H1 (cell line): Measurements from ENCODE around the gene PRKAR1B. TPM values are rescaled to one million over a fixed set of nuclear protein-coding genes. Genes with fewer than 3 reads are reported as not detected.

Experiments used
- CTCF ChIA-PET: fragments of 300-600 bp; sonication (Branson Sonifier 250); formaldehyde crosslinking; loops from one replicate; lab custom pipeline; 2021; ENCODE audit not compliant: partially characterized antibody; lab: Charles Lee
- POLR2A ChIA-PET: fragments of 300-600 bp; sonication (Branson Sonifier 250); formaldehyde crosslinking; loops from one replicate; lab custom pipeline; 2021; ENCODE audit warnings: inconsistent platforms; ENCODE audit not compliant: partially characterized antibody; lab: Charles Lee
- DNase-seq, 2 experiments: peaks; one replicate each; pipeline versions ENCODE4 v3.0.0 to v3.0.0-alpha.2; 2010 to 2022; ENCODE audit warnings: low spot score in 2 of 2, low read depth in 1 of 2, mixed read lengths in 1 of 2
- FAIRE-seq: peaks from 2 replicates; lab custom pipeline; 2011; peaks lifted over from hg19 to GRCh38; lab: Jason Lieb, UNC
- H2AFZ ChIP-seq: 2 replicates; pipeline ENCODE4 v1.8.1; 2012; ENCODE audit warnings: low read length, inconsistent platforms
- H2AK5ac ChIP-seq: 2 replicates; pipeline ENCODE4 v1.6.1; 2013; ENCODE audit warnings: low read depth, low read length
- H2BK120ac ChIP-seq: replicated peaks from 2 replicates; pipeline ENCODE3; 2013; ENCODE audit warnings: low read depth, low read length, inconsistent platforms
- H2BK12ac ChIP-seq: 2 replicates; pipeline ENCODE4 v1.6.1; 2013; ENCODE audit warnings: low read depth, low read length
- H2BK15ac ChIP-seq: 2 replicates; pipeline ENCODE4 v1.6.1; 2013; ENCODE audit warnings: low read length
- H2BK20ac ChIP-seq: 2 replicates; pipeline ENCODE4 v1.6.1; 2013; ENCODE audit warnings: low read length
- H2BK5ac ChIP-seq: 2 replicates; pipeline ENCODE4 v1.6.1; 2013; ENCODE audit warnings: low read depth, low read length
- H3K14ac ChIP-seq: 2 replicates; pipeline ENCODE4 v1.6.1; 2013; ENCODE audit warnings: inconsistent platforms; ENCODE audit not compliant: insufficient read length
- H3K18ac ChIP-seq: 2 replicates; pipeline ENCODE4 v1.6.1; 2013; ENCODE audit warnings: low read length; ENCODE audit errors: extremely low read depth
- H3K23ac ChIP-seq: 2 replicates; pipeline ENCODE4 v1.6.1; 2013; ENCODE audit warnings: inconsistent platforms; ENCODE audit not compliant: insufficient read length
- H3K23me2 ChIP-seq: 2 replicates; pipeline ENCODE4 v1.6.1; 2013; ENCODE audit warnings: low read depth, low read length
- H3K27ac ChIP-seq: 2 replicates; pipeline ENCODE4 v1.6.1; 2011; ENCODE audit warnings: low read depth, low read length, inconsistent platforms
- H3K27me3 ChIP-seq, 4 experiments: replicated peaks in 1 of 4; 1 replicate in 1 of 4; 2 replicates in 3 of 4; pipeline versions ENCODE4 v1.6.1 to v1.8.1; 2011 to 2013; ENCODE audit warnings: low read length in 3 of 4, mild to moderate bottlenecking in 3 of 4, inconsistent platforms in 2 of 4, mixed read lengths in 2 of 4, moderate library complexity in 1 of 4; ENCODE audit not compliant: control insufficient read depth in 3 of 4, insufficient read depth in 3 of 4; ENCODE audit errors: extremely low read depth in 1 of 4
- H3K36me3 ChIP-seq, 4 experiments: 2 replicates each; pipeline versions ENCODE4 v1.6.1 to v1.8.1; 2011 to 2013; ENCODE audit warnings: mild to moderate bottlenecking in 4 of 4, low read length in 3 of 4, moderate library complexity in 2 of 4, control low read depth in 1 of 4, inconsistent platforms in 1 of 4; ENCODE audit not compliant: insufficient read depth in 4 of 4, control insufficient read depth in 2 of 4
- H3K4ac ChIP-seq: replicated peaks from 2 replicates; pipeline ENCODE3; 2013; ENCODE audit warnings: low read length, low read depth, mixed read lengths, inconsistent platforms; ENCODE audit not compliant: insufficient read length
- H3K4me1 ChIP-seq, 4 experiments: replicated peaks in 1 of 4; 1 replicate in 1 of 4; 2 replicates in 3 of 4; pipeline versions ENCODE4 v1.6.1 to v1.8.1; 2011 to 2013; ENCODE audit warnings: low read length in 3 of 4, inconsistent platforms in 2 of 4, mixed read lengths in 1 of 4; ENCODE audit not compliant: insufficient read depth in 4 of 4, control insufficient read depth in 3 of 4
- H3K4me2 ChIP-seq, 2 experiments: 2 replicates each; pipeline versions ENCODE4 v1.6.1 to v1.8.1; 2011 to 2013; ENCODE audit warnings: low read depth in 2 of 2, low read length in 2 of 2, control low read depth in 1 of 2, inconsistent platforms in 1 of 2, mild to moderate bottlenecking in 1 of 2; ENCODE audit not compliant: insufficient read depth in 1 of 2
- H3K4me3 ChIP-seq, 4 experiments: fragments of 200-600, 300-600 bp in 1 of 4; sonication (generic), shearing (Covaris generic), sonication (Bioruptor Twin) in 1 of 4; 2 replicates each; pipeline versions ENCODE4 v1.5.1 to v1.8.1; 2011 to 2016; ENCODE audit warnings: low read length in 4 of 4, low read depth in 3 of 4, control low read depth in 2 of 4, inconsistent platforms in 2 of 4, mild to moderate bottlenecking in 2 of 4, mixed read lengths in 1 of 4, moderate library complexity in 1 of 4; ENCODE audit not compliant: insufficient read depth in 2 of 4; ENCODE audit errors: extremely low read depth in 1 of 4
- H3K56ac ChIP-seq: replicated peaks from 2 replicates; pipeline ENCODE3; 2013; ENCODE audit warnings: low read depth, mild to moderate bottlenecking, mixed read lengths, low read length, inconsistent platforms; ENCODE audit not compliant: insufficient read length
- H3K79me1 ChIP-seq: 2 replicates; pipeline ENCODE4 v1.6.1; 2013; ENCODE audit warnings: low read depth, low read length, control low read depth
- H3K79me2 ChIP-seq, 2 experiments: 2 replicates each; pipeline versions ENCODE4 v1.6.1 to v1.8.1; 2012 to 2013; ENCODE audit warnings: low read length in 2 of 2, mild to moderate bottlenecking in 2 of 2, inconsistent platforms in 1 of 2; ENCODE audit not compliant: insufficient read depth in 2 of 2, control insufficient read depth in 1 of 2
- H3K9ac ChIP-seq, 4 experiments: replicated peaks in 1 of 4; 1 replicate in 1 of 4; 2 replicates in 3 of 4; pipeline versions ENCODE4 v1.6.1 to v1.8.1; 2011 to 2013; ENCODE audit warnings: low read depth in 3 of 4, low read length in 3 of 4, control low read depth in 2 of 4, mild to moderate bottlenecking in 2 of 4, moderate library complexity in 2 of 4, inconsistent platforms in 1 of 4; ENCODE audit errors: extremely low read depth in 1 of 4
- H3K9me3 ChIP-seq, 2 experiments: 2 replicates each; pipeline versions ENCODE4 v1.6.1 to v1.8.1; 2012 to 2013; ENCODE audit warnings: mild to moderate bottlenecking in 2 of 2, moderate library complexity in 2 of 2, control low read depth in 1 of 2, inconsistent platforms in 1 of 2, low read depth in 1 of 2, low read length in 1 of 2, mixed read lengths in 1 of 2; ENCODE audit not compliant: insufficient read depth in 2 of 2
- H4K20me1 ChIP-seq, 2 experiments: replicated peaks in 1 of 2; 2 replicates each; pipeline versions ENCODE3 to v1.8.1; 2011 to 2013; ENCODE audit warnings: inconsistent platforms in 2 of 2, low read length in 2 of 2, mild to moderate bottlenecking in 1 of 2; ENCODE audit not compliant: insufficient read depth in 2 of 2, control insufficient read depth in 1 of 2
- H4K5ac ChIP-seq: 2 replicates; pipeline ENCODE4 v1.6.1; 2013; ENCODE audit warnings: low read length, low read depth, mixed read lengths, inconsistent platforms; ENCODE audit not compliant: insufficient read length
- H4K8ac ChIP-seq: 2 replicates; pipeline ENCODE4 v1.8.0; 2013; ENCODE audit warnings: mild to moderate bottlenecking, moderate library complexity, low read length, inconsistent platforms; ENCODE audit not compliant: insufficient read depth; ENCODE audit errors: extremely low read depth
- H4K91ac ChIP-seq: replicated peaks from 2 replicates; pipeline ENCODE3; 2013; ENCODE audit warnings: low read length, mixed read lengths, inconsistent platforms; ENCODE audit not compliant: insufficient read length
- BRCA1 ChIP-seq: IDR thresholded peaks from 2 replicates; pipeline ENCODE4 v1.6.1; 2012; ENCODE audit warnings: low read depth, low read length, improper control_type of control experiment
- CREB1 ChIP-seq: IDR thresholded peaks from 2 replicates; pipeline ENCODE4 v1.6.1; 2012; ENCODE audit warnings: inconsistent platforms
- EP300 ChIP-seq, 2 experiments: IDR thresholded peaks; 1 replicate in 1 of 2; 2 replicates in 1 of 2; pipeline ENCODE4 v1.6.1; 2011 to 2012; ENCODE audit warnings: low read depth in 2 of 2, low read length in 2 of 2, mild to moderate bottlenecking in 2 of 2, borderline replicate concordance in 1 of 2, inconsistent platforms in 1 of 2, moderate library complexity in 1 of 2
- EZH2 ChIP-seq: fragments of 200-600 bp; sonication (generic); IDR thresholded peaks from 2 replicates; pipeline ENCODE4 v1.7.1; 2012; ENCODE audit warnings: low read depth, mild to moderate bottlenecking, moderate library complexity, low read length, inconsistent platforms; ENCODE audit not compliant: severe bottlenecking
- GABPA ChIP-seq: IDR thresholded peaks from 2 replicates; pipeline ENCODE4 v1.6.1; 2011; ENCODE audit warnings: mild to moderate bottlenecking, low read length, moderate library complexity, borderline replicate concordance; ENCODE audit not compliant: insufficient read depth
- HDAC6 ChIP-seq: IDR thresholded peaks from one replicate; pipeline ENCODE4 v1.7.1; 2012; ENCODE audit warnings: low read depth, mild to moderate bottlenecking, inconsistent platforms, low read length, moderate library complexity
- KDM5A ChIP-seq: fragments of 200-600 bp; IDR thresholded peaks from 2 replicates; pipeline ENCODE4 v1.7.1; 2012; ENCODE audit warnings: mild to moderate bottlenecking, low read length, inconsistent platforms, mixed read lengths
- PHF8 ChIP-seq: fragments of 200-600 bp; sonication (generic); conservative IDR thresholded peaks from 2 replicates; pipeline ENCODE4 v1.7.1; 2012; ENCODE audit warnings: low read depth, mild to moderate bottlenecking, inconsistent platforms, low read length, moderate library complexity
- RAD21 ChIP-seq, 2 experiments: IDR thresholded peaks in 1 of 2; conservative IDR thresholded peaks in 1 of 2; 2 replicates each; pipeline ENCODE4 v1.6.1; 2011; ENCODE audit warnings: low read depth in 2 of 2, low read length in 2 of 2, improper control_type of control experiment in 1 of 2, inconsistent platforms in 1 of 2, mild to moderate bottlenecking in 1 of 2, moderate library complexity in 1 of 2
- TAF1 ChIP-seq: IDR thresholded peaks from 2 replicates; pipeline ENCODE4 v1.6.1; 2011; ENCODE audit warnings: mild to moderate bottlenecking, low read depth, low read length
- TAF7 ChIP-seq: optimal IDR thresholded peaks from 2 replicates; pipeline ENCODE3; 2011; ENCODE audit warnings: low read depth, mild to moderate bottlenecking, inconsistent platforms, low read length, moderate library complexity, borderline replicate concordance
- USF2 ChIP-seq: IDR thresholded peaks from 2 replicates; pipeline ENCODE4 v1.6.1; 2011; ENCODE audit warnings: low read length, improper control_type of control experiment
- WGBS, 2 experiments: shearing (Covaris generic) in 1 of 2; methylation state at CpG; one replicate each; pipeline versions ENCODE4 v1.1.6 to v1.1.7; 2013 to 2015; ENCODE audit warnings: low lambda C conversion rate in 2 of 2, mixed read lengths in 2 of 2, inconsistent platforms in 1 of 2, low coverage in 1 of 2, missing lambda C conversion rate in 1 of 2; ENCODE audit not compliant: insufficient replicate concordance in 2 of 2, insufficient coverage in 1 of 2, insufficient read length in 1 of 2; ENCODE audit errors: extremely low coverage in 1 of 2, missing lambda C conversion rate in 1 of 2; 5-methylcytosine and 5-hydroxymethylcytosine counted together
- polyA plus RNA-seq, 7 experiments: library from polyadenylated mRNA; depleted of rRNA in 3 of 7; stranded (reverse) in 5 of 7; unstranded in 2 of 7; fragments of >200 nt in 5 of 7; fragments of 200-250 nt in 2 of 7; gene quantifications; 1 replicate in 5 of 7; 2 replicates in 1 of 7; 4 replicates in 1 of 7; pipeline versions ENCODE4 v1.2.1 to v1.2.3, GENCODE V29; 2011 to 2013; ENCODE audit warnings: missing spikeins in 2 of 7, mixed read lengths in 2 of 7
- total RNA-seq: library from RNA; stranded (reverse); fragmentation: NEBNext Ultra II Directional; extraction: Animal tissue kit (Norgen Biotek cat#: 25700); gene quantifications from 2 replicates; pipeline ENCODE4 v1.2.1, GENCODE V29; 2021

PRKAR1B gene
- total and polyA plus RNA-seq, 2 of the 8 experiments (the other 6 are each of a cell fraction or from before 2014, with no cell fraction given): 12.3 to 55.7 TPM

DNA sequence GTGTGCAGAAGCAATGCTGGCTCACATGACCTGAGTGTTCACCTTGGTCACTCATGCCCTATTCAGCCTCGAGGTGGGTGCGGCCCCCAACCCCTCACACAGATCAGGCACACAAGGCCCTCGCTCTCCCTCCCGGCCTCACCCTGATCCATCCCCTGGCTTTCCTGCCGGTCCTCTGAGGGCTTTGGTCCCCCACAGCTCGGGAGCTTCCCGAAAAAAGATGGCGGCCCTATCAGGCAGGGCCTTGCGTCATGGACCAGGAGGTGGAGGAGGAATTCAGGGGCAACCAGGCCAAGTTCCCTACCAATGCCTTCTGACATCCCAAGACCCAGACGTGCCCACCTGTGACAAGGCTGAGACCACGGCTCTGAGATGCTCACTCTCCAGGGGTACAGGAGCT, 44.3 kb downstream of the PRKAR1B start:
- Histone ChIP-seq H3K27me3 (no peaks in the 10 kb centered on the region), H2AK5ac (no peak overlapping the region)
- no peak for DNase-seq
- TF ChIP-seq TAF7 (no peak), CREB1 (no peak), RAD21 (IDR thresholded peaks at IDR 0.05 in 1 of 2, conservative IDR thresholded peaks at IDR 0.05 in 1 of 2; ENCODE audit: low read depth in 2 of 2, low read length in 2 of 2) (no peak), USF2 (no peak), TAF1 (no peak), HDAC6 (no peak), KDM5A (no peak), BRCA1 (no peak), EP300 (IDR thresholded peaks at IDR 0.05; ENCODE audit: borderline replicate concordance in 1 of 2, low read depth in 2 of 2, low read length in 2 of 2) (no peak), PHF8 (no peak), GABPA (no peak), EZH2 (no peak)
- TF ChIP-seq, all 59 proteins: peak for 0
- no peak overlapping the region for H2BK5ac ChIP-seq
- H3K56ac ChIP-seq: no peak overlapping the region
- peaks cover 6 to 7% of the 10 kb centered on the region in 2 experiments; a peak in 3 of 4 replicates for H3K9me3 ChIP-seq
- H3K23ac ChIP-seq: no peak overlapping the region
- H2BK12ac ChIP-seq: no peak overlapping the region
- FAIRE-seq: no peak
- ChIA-PET POLR2A (interaction anchor here (0.8 kb wide), 1 partner anchor 9 kb away, joined by 3 read pairs; no protein-coding TSS in a partner anchor), CTCF (interaction anchor here (0.5 to 1.0 kb wide), 2 partner anchors 49 to 825 kb away, joined by 3 read pairs; no protein-coding TSS in a partner anchor)
- peaks cover 2% of the 10 kb centered on the region; the same call in 1 of the 2 replicates for H3K23me2 ChIP-seq
- H4K5ac ChIP-seq: no peak overlapping the region
- H2BK15ac ChIP-seq: no peak overlapping the region
- no peaks in the 10 kb centered on the region for H4K20me1 ChIP-seq
- no peak overlapping the region for H4K91ac ChIP-seq
- no peaks in the 10 kb centered on the region; a peak in 1 of 4 replicates for H3K79me2 ChIP-seq
- no peak overlapping the region for H4K8ac ChIP-seq
- WGBS, 2 experiments: 87% methylated on average over 11 of the region's 11 CpGs; no CpG with 5 or more reads in 1 of the 2 experiments
- no peak overlapping the region for H2BK20ac ChIP-seq
- peaks cover 0 to 25% (median 7%) of the 10 kb centered on the region in 4 experiments; a peak in 7 of 8 replicates for H3K36me3 ChIP-seq
- no peak overlapping the region for H2AFZ ChIP-seq
- no peak overlapping the region for H3K18ac ChIP-seq
- no peak overlapping the region for H3K4me3 ChIP-seq
- no peak overlapping the region for H3K4me2 ChIP-seq
- peaks cover 3% of the 10 kb centered on the region; the same call in 1 of the 2 replicates for H3K79me1 ChIP-seq
- H3K14ac ChIP-seq: no peak overlapping the region
- H3K9ac ChIP-seq: no peak overlapping the region
- H3K4ac ChIP-seq: no peak overlapping the region
- H3K27ac ChIP-seq: no peak overlapping the region
- no peaks in the 10 kb centered on the region for H3K4me1 ChIP-seq
- H2BK120ac ChIP-seq: no peak overlapping the region
